Liver (tissue), 3 donors: ENCODE data around the gene XYLT1.
A peak's percentile ranks its signal among the peaks of the same experiment; 100 is the strongest.

Experiments
- ATF3 ChIP-seq: IDR thresholded peaks from 2 replicates; pipeline ENCODE4 v1.6.1; 2016; ENCODE audit warnings: antibody characterized with exemption
- EGR1 ChIP-seq, 2 donors: IDR thresholded peaks; 2 replicates each; pipeline ENCODE4 v1.6.1; 2016 to 2018; ENCODE audit warnings: antibody characterized with exemption in 2 of 2, low read depth in 2 of 2
- FOXA1 ChIP-seq: IDR thresholded peaks from 2 replicates; pipeline ENCODE4 v1.6.1; 2016; ENCODE audit warnings: antibody characterized with exemption
- GABPA ChIP-seq, 2 donors: IDR thresholded peaks in 1 of 2; conservative IDR thresholded peaks in 1 of 2; 2 replicates each; pipeline ENCODE4 v1.6.1; 2016; ENCODE audit warnings: antibody characterized with exemption in 2 of 2, mild to moderate bottlenecking in 1 of 2, moderate library complexity in 1 of 2
- JUND ChIP-seq, 2 donors: IDR thresholded peaks; 2 replicates each; pipeline ENCODE4 v1.6.1; 2016; ENCODE audit warnings: antibody characterized with exemption in 2 of 2
- RAD21 ChIP-seq, 2 donors: IDR thresholded peaks; 2 replicates each; pipeline ENCODE4 v1.6.1; 2016; ENCODE audit warnings: antibody characterized with exemption in 2 of 2, mild to moderate bottlenecking in 2 of 2
- REST ChIP-seq: IDR thresholded peaks from 2 replicates; pipeline ENCODE4 v1.6.1; 2016; ENCODE audit warnings: antibody characterized with exemption, mild to moderate bottlenecking
- RXRA ChIP-seq, 2 donors: IDR thresholded peaks; 2 replicates each; pipeline ENCODE4 v1.6.1; 2017 to 2018; ENCODE audit warnings: antibody characterized with exemption in 2 of 2, mild to moderate bottlenecking in 1 of 2
- ZBTB33 ChIP-seq: IDR thresholded peaks from 2 replicates; pipeline ENCODE4 v1.6.1; 2016; ENCODE audit warnings: antibody characterized with exemption
- TF ChIP-seq, protein P1 (sequence below): fragments of 150-350 bp; IDR thresholded peaks from 2 replicates; pipeline ENCODE4 v1.5.1; 2017; ENCODE audit warnings: improper control_type of control experiment, low read depth, low read length; ENCODE audit not compliant: missing input control
- donor health status: healthy.
- donor health status: healthy.

DNA sequence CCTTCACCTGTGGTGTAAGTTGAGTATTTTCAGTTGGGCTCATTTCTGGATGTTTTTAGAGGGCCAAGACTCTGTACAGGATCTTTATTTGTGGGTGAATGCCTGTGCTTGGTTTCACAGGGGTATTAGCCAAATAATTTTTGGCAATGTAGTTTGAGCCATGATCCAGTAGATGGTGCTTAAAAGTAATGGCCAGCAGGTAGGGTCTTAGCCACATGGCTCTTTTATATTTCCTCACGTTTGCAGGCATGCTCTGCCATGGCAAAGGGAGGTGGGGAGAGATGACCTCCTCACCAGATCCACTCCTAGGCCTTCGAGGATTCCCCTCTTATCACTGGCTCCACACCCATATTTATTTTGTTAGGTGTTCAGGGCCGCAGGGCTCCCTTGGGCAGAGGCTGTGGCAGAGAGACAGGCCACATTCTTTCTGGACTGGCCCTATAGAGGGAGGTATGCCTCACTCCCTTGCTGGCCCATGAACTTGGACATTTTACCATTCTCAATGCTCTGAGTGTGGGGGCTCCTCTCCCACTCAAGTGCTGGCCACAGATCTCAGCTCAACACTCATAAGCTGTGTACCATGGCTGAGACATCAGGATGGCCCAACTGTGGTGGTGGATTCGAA lies 417.1 kb downstream of the XYLT1 start:
- TF ChIP-seq ATF3 (no peak), ZBTB33 (no peak), REST (no peak), RAD21 (IDR thresholded peaks at IDR 0.05) (peak in 1 of 2 donors; percentile 51), RXRA (IDR thresholded peaks at IDR 0.05) (no peak), FOXA1 (no peak), JUND (IDR thresholded peaks at IDR 0.05) (no peak), GABPA (IDR thresholded peaks at IDR 0.05 in 1 of 2, conservative IDR thresholded peaks at IDR 0.05 in 1 of 2) (no peak), EGR1 (IDR thresholded peaks at IDR 0.05; ENCODE audit: low read depth in 2 of 2) (no peak)
- TF ChIP-seq, protein P1, sequence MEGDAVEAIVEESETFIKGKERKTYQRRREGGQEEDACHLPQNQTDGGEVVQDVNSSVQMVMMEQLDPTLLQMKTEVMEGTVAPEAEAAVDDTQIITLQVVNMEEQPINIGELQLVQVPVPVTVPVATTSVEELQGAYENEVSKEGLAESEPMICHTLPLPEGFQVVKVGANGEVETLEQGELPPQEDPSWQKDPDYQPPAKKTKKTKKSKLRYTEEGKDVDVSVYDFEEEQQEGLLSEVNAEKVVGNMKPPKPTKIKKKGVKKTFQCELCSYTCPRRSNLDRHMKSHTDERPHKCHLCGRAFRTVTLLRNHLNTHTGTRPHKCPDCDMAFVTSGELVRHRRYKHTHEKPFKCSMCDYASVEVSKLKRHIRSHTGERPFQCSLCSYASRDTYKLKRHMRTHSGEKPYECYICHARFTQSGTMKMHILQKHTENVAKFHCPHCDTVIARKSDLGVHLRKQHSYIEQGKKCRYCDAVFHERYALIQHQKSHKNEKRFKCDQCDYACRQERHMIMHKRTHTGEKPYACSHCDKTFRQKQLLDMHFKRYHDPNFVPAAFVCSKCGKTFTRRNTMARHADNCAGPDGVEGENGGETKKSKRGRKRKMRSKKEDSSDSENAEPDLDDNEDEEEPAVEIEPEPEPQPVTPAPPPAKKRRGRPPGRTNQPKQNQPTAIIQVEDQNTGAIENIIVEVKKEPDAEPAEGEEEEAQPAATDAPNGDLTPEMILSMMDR, result peak; percentile 15
